Fibroblast of villous mesenchyme (primary cell): Measurements from ENCODE around the gene CORO2B. TPM values are rescaled to one million over a fixed set of nuclear protein-coding genes. Genes with fewer than 3 reads are reported as not detected.
A peak's percentile ranks its signal among the peaks of the same experiment; 100 is the strongest.

ENCODE experiments used
- DNase-seq: peaks from one replicate; pipeline ENCODE4 v3.0.0-alpha.2; 2010; ENCODE audit warnings: low read depth
- H3K4me3 ChIP-seq: 2 replicates; pipeline ENCODE4 v1.5.1; 2011; ENCODE audit warnings: low read depth, mild to moderate bottlenecking, low read length
- CTCF ChIP-seq: IDR thresholded peaks from 2 replicates; pipeline ENCODE4 v1.5.1; 2012; ENCODE audit warnings: low read depth, mild to moderate bottlenecking, low read length; ENCODE audit not compliant: insufficient read depth
- total RNA-seq: library from RNA; depleted of rRNA; stranded (reverse); fragments of >200 nt; gene quantifications from 2 replicates; pipeline ENCODE4 v1.2.3, GENCODE V29; 2012

CORO2B gene
- total RNA-seq, 1 donor = 9.5 TPM

- no peak overlapping the region for H3K4me3 ChIP-seq
- no peak for DNase-seq
- TF ChIP-seq CTCF = no peak
These were observed 117.9 kb downstream of the CORO2B start for GRCh38 chr15:68696414-68697363.

GRCh38 chr15:68697711-68698690 is 119.2 kb downstream of the CORO2B start:
- H3K4me3 ChIP-seq = no peak overlapping the region
- DNase-seq = no peak
- TF ChIP-seq CTCF = no peak

- DNase-seq = no peak
These were observed 119.9 kb downstream of the CORO2B start for GRCh38 chr15:68698708-68699107.

GRCh38 chr15:68699124-68699880 is 120.5 kb downstream of the CORO2B start:
- H3K4me3 ChIP-seq = no peak overlapping the region
- DNase-seq = no peak
- TF ChIP-seq CTCF = no peak

More at GRCh38 chr15:68698708-68699107, 119.9 kb downstream of the CORO2B start:
- no peak for TF ChIP-seq CTCF
- no peak overlapping the region for H3K4me3 ChIP-seq

GRCh38 chr15:68699881-68700454 is 121.2 kb downstream of the CORO2B start:
- H3K4me3 ChIP-seq = no peak overlapping the region
- TF ChIP-seq CTCF = no peak
- DNase-seq = no peak

GRCh38 chr15:68700455-68701123 is 121.8 kb downstream of the CORO2B start:
- no peak overlapping the region for H3K4me3 ChIP-seq
- TF ChIP-seq CTCF = no peak
- peak; percentile 43 for DNase-seq
